ENCODE data around the gene KLF12.

Gene KLF12

GRCh38 chr13:74134221-74134776 is at the start of gene KLF12:
Gene KLF12 (minus strand): TSS chr13:74134404.
- TF ChIP-seq ZFX (IDR thresholded peaks at IDR 0.05) = no peak
- TF ChIP-seq, protein P1, sequence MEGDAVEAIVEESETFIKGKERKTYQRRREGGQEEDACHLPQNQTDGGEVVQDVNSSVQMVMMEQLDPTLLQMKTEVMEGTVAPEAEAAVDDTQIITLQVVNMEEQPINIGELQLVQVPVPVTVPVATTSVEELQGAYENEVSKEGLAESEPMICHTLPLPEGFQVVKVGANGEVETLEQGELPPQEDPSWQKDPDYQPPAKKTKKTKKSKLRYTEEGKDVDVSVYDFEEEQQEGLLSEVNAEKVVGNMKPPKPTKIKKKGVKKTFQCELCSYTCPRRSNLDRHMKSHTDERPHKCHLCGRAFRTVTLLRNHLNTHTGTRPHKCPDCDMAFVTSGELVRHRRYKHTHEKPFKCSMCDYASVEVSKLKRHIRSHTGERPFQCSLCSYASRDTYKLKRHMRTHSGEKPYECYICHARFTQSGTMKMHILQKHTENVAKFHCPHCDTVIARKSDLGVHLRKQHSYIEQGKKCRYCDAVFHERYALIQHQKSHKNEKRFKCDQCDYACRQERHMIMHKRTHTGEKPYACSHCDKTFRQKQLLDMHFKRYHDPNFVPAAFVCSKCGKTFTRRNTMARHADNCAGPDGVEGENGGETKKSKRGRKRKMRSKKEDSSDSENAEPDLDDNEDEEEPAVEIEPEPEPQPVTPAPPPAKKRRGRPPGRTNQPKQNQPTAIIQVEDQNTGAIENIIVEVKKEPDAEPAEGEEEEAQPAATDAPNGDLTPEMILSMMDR (conservative IDR thresholded peaks at IDR 0.05) = no peak
- peak within 1 kb of the TSS; percentile 49 for H3K27ac ChIP-seq

GRCh38 chr13:74182491-74182890 is 48.3 kb upstream of the KLF12 start:
- no peak for TF ChIP-seq ZFX (IDR thresholded peaks at IDR 0.05)
- TF ChIP-seq, protein P1 (conservative IDR thresholded peaks at IDR 0.05) = no peak
- no peak overlapping the region for H3K27ac ChIP-seq

GRCh38 chr13:74174810-74175209 is 40.6 kb upstream of the KLF12 start:
- no peak overlapping the region for H3K27ac ChIP-seq
- TF ChIP-seq ZFX (IDR thresholded peaks at IDR 0.05) = no peak
- TF ChIP-seq, protein P1 (conservative IDR thresholded peaks at IDR 0.05) = no peak

GRCh38 chr13:74173822-74174221 is 39.6 kb upstream of the KLF12 start:
- H3K27ac ChIP-seq = no peak overlapping the region
- TF ChIP-seq ZFX (IDR thresholded peaks at IDR 0.05) = no peak
- TF ChIP-seq, protein P1 (conservative IDR thresholded peaks at IDR 0.05) = no peak

DNA sequence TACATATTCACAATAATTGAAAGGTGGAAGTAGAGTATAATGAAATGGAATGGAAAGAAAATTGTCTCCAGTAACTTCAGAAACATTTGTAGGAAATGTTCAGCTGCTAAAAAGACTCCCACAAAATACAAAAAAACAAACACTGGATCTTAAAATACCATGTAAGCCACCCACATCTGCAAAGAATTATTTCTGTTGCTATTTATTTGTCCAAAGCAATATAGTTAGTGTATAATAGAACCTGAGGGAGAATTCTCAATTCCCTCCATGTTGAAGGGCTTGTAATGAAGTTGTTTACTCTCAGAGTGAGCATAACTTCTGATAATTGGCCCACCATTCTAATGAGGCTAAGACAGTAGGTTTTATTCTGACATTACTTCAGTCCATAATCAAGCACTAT is 37.4 kb upstream of the KLF12 start:
- TF ChIP-seq ZFX (IDR thresholded peaks at IDR 0.05) = no peak
- TF ChIP-seq, protein P1 (conservative IDR thresholded peaks at IDR 0.05) = no peak
- no peak overlapping the region for H3K27ac ChIP-seq

GRCh38 chr13:74169676-74170075 is 35.5 kb upstream of the KLF12 start:
- TF ChIP-seq ZFX (IDR thresholded peaks at IDR 0.05) = no peak
- H3K27ac ChIP-seq = no peak overlapping the region

DNA sequence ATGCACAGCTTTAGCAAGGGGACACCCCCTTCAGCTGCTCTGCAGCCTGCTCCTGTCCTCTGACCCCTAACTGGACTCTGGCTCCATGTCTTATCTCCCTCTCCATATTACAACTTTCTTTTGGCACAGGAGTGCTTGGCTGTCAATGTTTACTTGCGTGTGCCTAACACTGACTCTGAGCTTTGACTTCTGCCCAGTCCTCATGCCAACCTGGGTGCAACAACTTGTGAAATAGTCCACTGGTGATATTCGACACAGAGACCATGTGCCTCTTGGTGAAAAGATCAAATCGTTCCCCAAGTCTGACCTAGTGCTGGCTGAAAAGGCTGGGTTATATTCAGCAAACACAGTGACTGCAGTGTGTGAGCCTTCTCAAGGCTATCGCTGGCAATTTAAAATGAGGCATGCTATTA is 34.1 kb upstream of the KLF12 start:
- TF ChIP-seq ZFX (IDR thresholded peaks at IDR 0.05) = no peak
- TF ChIP-seq, protein P1 (conservative IDR thresholded peaks at IDR 0.05) = no peak
- no peak overlapping the region for H3K27ac ChIP-seq
